Endothelial cell (in vitro differentiated cells): ENCODE measurements around the gene CST1. TPM values are rescaled to one million over a fixed set of nuclear protein-coding genes. Genes with fewer than 3 reads are reported as not detected.
"Not testable (repeated sequence)": the region's sequence is repeated elsewhere in the genome, so short reads cannot be mapped to it uniquely, and the experiment has no call there.

ENCODE experiments used
- DNase-seq: peaks from one replicate; pipeline ENCODE4 v3.0.0; 2021; ENCODE audit warnings: low spot score
- H3K27ac Mint-ChIP-seq: one replicate; pipeline ENCODE4 v1.8.0; 2021; ENCODE audit warnings: mixed read lengths, inconsistent platforms; ENCODE audit not compliant: unreplicated experiment
- H3K27me3 Mint-ChIP-seq: one replicate; pipeline ENCODE4 v1.8.0; 2021; ENCODE audit warnings: mild to moderate bottlenecking, moderate library complexity, mixed read lengths, inconsistent platforms; ENCODE audit not compliant: unreplicated experiment
- H3K36me3 Mint-ChIP-seq: one replicate; pipeline ENCODE4 v1.8.0; 2021; ENCODE audit warnings: mild to moderate bottlenecking, low read depth, mixed read lengths, inconsistent platforms; ENCODE audit not compliant: unreplicated experiment
- H3K4me1 Mint-ChIP-seq: one replicate; pipeline ENCODE4 v1.8.0; 2021; ENCODE audit warnings: mild to moderate bottlenecking, mixed read lengths, inconsistent platforms; ENCODE audit not compliant: unreplicated experiment
- H3K4me3 Mint-ChIP-seq: one replicate; pipeline ENCODE4 v1.8.0; 2021; ENCODE audit warnings: mild to moderate bottlenecking, mixed read lengths, inconsistent platforms; ENCODE audit not compliant: unreplicated experiment
- H3K9me3 Mint-ChIP-seq: one replicate; pipeline ENCODE4 v1.8.0; 2021; ENCODE audit warnings: mixed read lengths, inconsistent platforms; ENCODE audit not compliant: unreplicated experiment
- CTCF ChIP-seq: fragments of 200-600 bp; sonication (generic); IDR thresholded peaks from one replicate; pipeline ENCODE4 v1.5.0; 2021; ENCODE audit warnings: antibody characterized with exemption; ENCODE audit not compliant: unreplicated experiment
- total RNA-seq: library from RNA; stranded (reverse); fragmentation: NEBNext Ultra II Directional; extraction: Animal tissue kit (Norgen Biotek cat#: 25700); gene quantifications from one replicate; pipeline ENCODE4 v1.2.1, GENCODE V29; 2021; ENCODE audit not compliant: unreplicated experiment

CST1 gene
- total RNA-seq, 1 donor from 2014 or later, result 130 TPM

GRCh38 chr20:23773579-23773978 lies 22.8 kb upstream of the CST1 start:
- Mint-ChIP-seq H3K4me1 (no peaks in the 10 kb centered on the region), H3K4me3 (no peak overlapping the region), H3K27me3 (peaks cover 15% of the 10 kb centered on the region), H3K36me3 (no peaks in the 10 kb centered on the region), H3K9me3 (no peaks in the 10 kb centered on the region), H3K27ac (no peak overlapping the region)
- no peak for TF ChIP-seq CTCF
- no peak for DNase-seq

GRCh38 chr20:23773127-23773526 lies 22.4 kb upstream of the CST1 start:
- DNase-seq, result no peak
- Mint-ChIP-seq H3K4me1 (no peaks in the 10 kb centered on the region), H3K4me3 (no peak overlapping the region), H3K9me3 (no peaks in the 10 kb centered on the region), H3K36me3 (no peaks in the 10 kb centered on the region), H3K27me3 (peaks cover 15% of the 10 kb centered on the region), H3K27ac (no peak overlapping the region)
- no peak for TF ChIP-seq CTCF

- TF ChIP-seq CTCF, result no peak
- Mint-ChIP-seq H3K27ac (no peak overlapping the region), H3K27me3 (peaks cover 15% of the 10 kb centered on the region), H3K9me3 (no peaks in the 10 kb centered on the region), H3K36me3 (no peaks in the 10 kb centered on the region), H3K4me1 (no peaks in the 10 kb centered on the region), H3K4me3 (no peak overlapping the region)
- no peak for DNase-seq
Observed at GRCh38 chr20:23772074-23772473, 21.3 kb upstream of the CST1 start.

GRCh38 chr20:23770384-23770783 lies 19.6 kb upstream of the CST1 start:
- H3K4me3 Mint-ChIP-seq, result no peak overlapping the region
- no peak for DNase-seq
- H3K4me1 Mint-ChIP-seq, result no peaks in the 10 kb centered on the region
- TF ChIP-seq CTCF, result no peak
- no peaks in the 10 kb centered on the region for H3K9me3 Mint-ChIP-seq
- H3K36me3 Mint-ChIP-seq, result no peaks in the 10 kb centered on the region
- H3K27me3 Mint-ChIP-seq, result peaks cover 17% of the 10 kb centered on the region
- no peak overlapping the region for H3K27ac Mint-ChIP-seq

GRCh38 chr20:23768520-23768919 lies 17.8 kb upstream of the CST1 start:
- H3K4me1 Mint-ChIP-seq, H3K27ac Mint-ChIP-seq, H3K36me3 Mint-ChIP-seq, DNase-seq, H3K4me3 Mint-ChIP-seq, H3K9me3 Mint-ChIP-seq: not testable (repeated sequence)
- peaks cover 10% of the 10 kb centered on the region for H3K27me3 Mint-ChIP-seq

- Mint-ChIP-seq H3K4me1 (peaks cover 4% of the 10 kb centered on the region), H3K36me3 (no peaks in the 10 kb centered on the region), H3K4me3 (no peak overlapping the region), H3K9me3 (no peaks in the 10 kb centered on the region), H3K27ac (no peak overlapping the region), H3K27me3 (peaks cover 9% of the 10 kb centered on the region)
- no peak for TF ChIP-seq CTCF
- no peak for DNase-seq
Observed at GRCh38 chr20:23766531-23766930, 15.8 kb upstream of the CST1 start.
